ENCODE data around the gene NCAPD2. TPM values are rescaled to one million over a fixed set of nuclear protein-coding genes. Genes with fewer than 3 reads are reported as not detected.
A peak's percentile ranks its signal among the peaks of the same experiment; 100 is the strongest.
"Not testable (repeated sequence)": the region's sequence is repeated elsewhere in the genome, so short reads cannot be mapped to it uniquely, and the experiment has no call there.

The NCAPD2 gene
- total and polyA plus RNA-seq, 12 donors = 6.6 to 33.9 (median 20.9) TPM

DNA sequence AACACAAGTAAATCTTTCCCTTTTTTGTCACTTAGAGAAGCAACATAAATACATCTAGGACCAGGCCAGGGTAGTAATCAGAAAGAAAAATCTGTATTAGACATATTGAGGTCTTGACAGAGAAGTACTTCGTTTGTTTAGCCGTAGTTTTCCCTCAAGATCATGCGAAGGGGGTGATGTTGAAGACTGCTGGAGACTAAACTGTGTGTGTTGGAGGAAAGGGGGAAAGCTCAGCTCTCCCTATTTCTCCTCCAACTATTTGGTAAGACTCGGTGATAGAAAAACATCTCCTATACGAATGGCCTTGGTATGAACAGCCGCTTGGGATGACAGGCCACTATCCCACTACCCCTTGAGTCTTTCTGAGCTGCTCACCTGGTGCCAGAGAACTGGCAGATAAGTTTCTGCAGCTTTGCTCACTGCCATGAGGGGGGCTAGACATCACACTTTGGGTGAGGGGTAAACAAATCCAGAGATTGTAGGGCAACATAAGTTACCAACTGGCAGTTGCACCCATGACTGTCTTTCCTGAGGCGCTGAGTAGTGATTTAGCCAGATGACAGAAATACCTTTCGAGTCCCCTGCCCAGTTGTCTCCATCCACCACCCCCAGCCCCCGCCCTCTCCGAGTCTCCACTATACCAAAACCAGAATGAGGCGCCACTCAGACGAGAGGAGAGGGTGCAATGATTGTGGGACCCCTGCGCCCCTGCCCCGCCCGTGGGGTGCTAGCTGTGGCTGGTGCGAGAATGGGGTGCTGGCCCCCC, 24.1 kb upstream of the NCAPD2 start:
- H3K27ac ChIP-seq = peak overlapping the region in 4 of 5 donors; percentile 77 to 90 (median 86)
- WGBS, 4 donors = 22 to 41% (median 28%) methylated on average over 8 to 16 of the region's 16 CpGs
- peak overlapping the region; percentile 36 to 96 (median 66) for H3K4me3 ChIP-seq
- no peaks in the 10 kb centered on the region for H3K27me3 ChIP-seq
- H3K9me3 ChIP-seq (replicated peaks in 1 of 3) = no peaks in the 10 kb centered on the region
- peaks cover 0 to 13% of the 10 kb centered on the region in 2 donors for H3K36me3 ChIP-seq (replicated peaks in 1 of 2)
- intact Hi-C loops (cut with DNase I) = loop anchor here (5.0 to 10.0 kb wide), 2 partner anchors 137 to 145 kb away; no protein-coding TSS in a partner anchor
- no peak for DNase-seq
- H3K4me1 ChIP-seq (replicated peaks in 1 of 2) = peaks cover 19 to 27% of the 10 kb centered on the region in 2 donors
- TF ChIP-seq, protein P1, sequence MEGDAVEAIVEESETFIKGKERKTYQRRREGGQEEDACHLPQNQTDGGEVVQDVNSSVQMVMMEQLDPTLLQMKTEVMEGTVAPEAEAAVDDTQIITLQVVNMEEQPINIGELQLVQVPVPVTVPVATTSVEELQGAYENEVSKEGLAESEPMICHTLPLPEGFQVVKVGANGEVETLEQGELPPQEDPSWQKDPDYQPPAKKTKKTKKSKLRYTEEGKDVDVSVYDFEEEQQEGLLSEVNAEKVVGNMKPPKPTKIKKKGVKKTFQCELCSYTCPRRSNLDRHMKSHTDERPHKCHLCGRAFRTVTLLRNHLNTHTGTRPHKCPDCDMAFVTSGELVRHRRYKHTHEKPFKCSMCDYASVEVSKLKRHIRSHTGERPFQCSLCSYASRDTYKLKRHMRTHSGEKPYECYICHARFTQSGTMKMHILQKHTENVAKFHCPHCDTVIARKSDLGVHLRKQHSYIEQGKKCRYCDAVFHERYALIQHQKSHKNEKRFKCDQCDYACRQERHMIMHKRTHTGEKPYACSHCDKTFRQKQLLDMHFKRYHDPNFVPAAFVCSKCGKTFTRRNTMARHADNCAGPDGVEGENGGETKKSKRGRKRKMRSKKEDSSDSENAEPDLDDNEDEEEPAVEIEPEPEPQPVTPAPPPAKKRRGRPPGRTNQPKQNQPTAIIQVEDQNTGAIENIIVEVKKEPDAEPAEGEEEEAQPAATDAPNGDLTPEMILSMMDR (IDR thresholded peaks at IDR 0.05) = no peak
- TF ChIP-seq POLR2A (IDR thresholded peaks at IDR 0.05) = no peak

- Histone ChIP-seq H3K27ac (peak within 1 kb of the TSS in 4 of 5 donors; percentile 77 to 90 (median 86)), H3K4me1 (replicated peaks in 1 of 2) (peaks cover 19 to 27% of the 10 kb centered on the region in 2 donors), H3K27me3 (no peaks in the 10 kb centered on the region), H3K36me3 (replicated peaks in 1 of 2) (peaks cover 0 to 10% of the 10 kb centered on the region in 2 donors), H3K9me3 (replicated peaks in 1 of 3) (no peaks in the 10 kb centered on the region), H3K4me3 (peak within 1 kb of the TSS; percentile 36 to 96 (median 66))
- intact Hi-C loops (cut with DNase I) = no loop called here
- 0 to 1% (median 0%) methylated on average over 3 to 69 of the region's 69 CpGs for WGBS, 4 donors
- TF ChIP-seq POLR2A (IDR thresholded peaks at IDR 0.05) = peak; percentile 99 to 100
- TF ChIP-seq, protein P1 (IDR thresholded peaks at IDR 0.05) = peak in 3 of 6 experiments; percentile 21 to 28 (median 23)
- peak; percentile 97 to 99 (median 99) for DNase-seq
These were observed 23.3 kb upstream of the NCAPD2 start, which contains the start of gene VAMP1 for GRCh38 chr12:6470375-6471163. Gene VAMP1, minus strand, starts transcription at chr12:6470677. Its CDS starts 146 bp downstream, at chr12:6470531.

DNA sequence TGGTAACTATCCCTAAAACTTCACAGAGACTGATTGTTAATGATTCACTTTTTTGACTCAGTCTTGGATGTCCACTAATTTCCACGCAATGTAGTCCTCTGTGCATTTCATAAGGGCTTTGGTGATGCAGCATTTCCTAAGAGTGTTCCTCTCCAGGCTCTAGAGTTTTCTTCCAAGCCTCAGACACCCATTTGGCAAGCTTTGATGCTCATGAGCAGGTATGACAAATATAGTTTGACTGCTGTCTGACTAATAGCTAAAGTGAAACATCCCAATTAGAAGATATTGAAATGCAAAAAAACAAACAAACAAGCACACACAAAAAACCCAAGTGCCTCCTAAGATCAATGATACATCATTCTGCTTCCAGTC, 21.9 kb upstream of the NCAPD2 start:
- Histone ChIP-seq H3K4me1 (replicated peaks in 1 of 2) (peaks cover 19 to 27% of the 10 kb centered on the region in 2 donors), H3K36me3 (replicated peaks in 1 of 2) (no peaks in the 10 kb centered on the region), H3K4me3 (no peak overlapping the region), H3K9me3 (replicated peaks in 1 of 3) (no peaks in the 10 kb centered on the region), H3K27me3 (no peaks in the 10 kb centered on the region), H3K27ac (no peak overlapping the region)
- 79 to 96% (median 84%) methylated on average over 1 of the region's 1 CpG for WGBS, 4 donors
- TF ChIP-seq, protein P1 (IDR thresholded peaks at IDR 0.05) = no peak
- no peak for TF ChIP-seq POLR2A (IDR thresholded peaks at IDR 0.05)
- intact Hi-C loops (cut with DNase I) = no loop called here
- no peak for DNase-seq

GRCh38 chr12:6472491-6472890, 21.4 kb upstream of the NCAPD2 start:
- no peak for TF ChIP-seq POLR2A (IDR thresholded peaks at IDR 0.05)
- TF ChIP-seq, protein P1 (IDR thresholded peaks at IDR 0.05) = no peak
- intact Hi-C loops (cut with DNase I) = no loop called here
- Histone ChIP-seq H3K4me1 (replicated peaks in 1 of 2) (peaks cover 19 to 27% of the 10 kb centered on the region in 2 donors), H3K4me3 (no peak overlapping the region), H3K36me3 (replicated peaks in 1 of 2) (no peaks in the 10 kb centered on the region), H3K9me3 (replicated peaks in 1 of 3) (no peaks in the 10 kb centered on the region), H3K27me3 (no peaks in the 10 kb centered on the region), H3K27ac (no peak overlapping the region)
- no peak for DNase-seq
- WGBS, 4 donors = 76 to 83% (median 79%) methylated on average over 11 of the region's 11 CpGs

GRCh38 chr12:6475233-6475975, 18.5 kb upstream of the NCAPD2 start:
- intact Hi-C loops (cut with DNase I); H3K27me3 ChIP-seq; H3K9me3 ChIP-seq (replicated peaks in 1 of 3); H3K4me3 ChIP-seq; H3K36me3 ChIP-seq (replicated peaks in 1 of 2); H3K4me1 ChIP-seq (replicated peaks in 1 of 2); DNase-seq; H3K27ac ChIP-seq: not testable (repeated sequence)
- 86 to 91% (median 87%) methylated on average over 21 to 45 of the region's 48 CpGs for WGBS, 4 donors
